ENCODE results near the gene ZNF292. TPM values are rescaled to one million over a fixed set of nuclear protein-coding genes. Genes with fewer than 3 reads are reported as not detected.

ZNF292 gene
- total and polyA plus RNA-seq, 10 of the 15 experiments (the other 5 are each of a cell fraction or from before 2014, with no cell fraction given): 11.1 to 57.6 (median 30.6) TPM

- TF ChIP-seq SKIL (IDR thresholded peaks at IDR 0.05; ENCODE audit: low read depth, poor library complexity, severe bottlenecking): peak; percentile 77
- TF ChIP-seq NBN (IDR thresholded peaks at IDR 0.05): peak; percentile 95; the same call in 1 of the 2 replicates
- no peak; the same call in 1 of the 2 replicates for TF ChIP-seq CBFB (IDR thresholded peaks at IDR 0.05; ENCODE audit: low read depth)
- TF ChIP-seq BACH1 (IDR thresholded peaks at IDR 0.05; ENCODE audit: borderline replicate concordance): peak; percentile 31; the same call in 1 of the 2 replicates
- no peak for TF ChIP-seq ZNF384 (IDR thresholded peaks at IDR 0.05; ENCODE audit: borderline replicate concordance, low read depth, low read length)
- no peak for TF ChIP-seq ZNF592 (IDR thresholded peaks at IDR 0.05)
- TF ChIP-seq BCL11A (IDR thresholded peaks at IDR 0.05; ENCODE audit: low read depth, low read length): no peak
- TF ChIP-seq CHD4 (IDR thresholded peaks at IDR 0.05): no peak
- no peak for TF ChIP-seq SUZ12 (IDR thresholded peaks at IDR 0.05; ENCODE audit: unreplicated experiment)
- TF ChIP-seq ZZZ3 (IDR thresholded peaks at IDR 0.05; ENCODE audit: control insufficient read depth, insufficient read length, low read depth): no peak
- TF ChIP-seq IRF4 (IDR thresholded peaks at IDR 0.05; ENCODE audit: low read depth, low read length): peak; percentile 36; the same call in 1 of the 2 replicates
- no peak for TF ChIP-seq REST (IDR thresholded peaks at IDR 0.05; ENCODE audit: low read depth, low read length)
- peak; percentile 15 to 93; a peak in 2 of 3 replicates for TF ChIP-seq EGR1 (IDR thresholded peaks at IDR 0.05; ENCODE audit: borderline replicate concordance in 1 of 2, low read depth in 2 of 2, low read length in 2 of 2)
- TF ChIP-seq SMC3 (IDR thresholded peaks at IDR 0.05; ENCODE audit: borderline replicate concordance, low read length): no peak
- TF ChIP-seq RB1 (IDR thresholded peaks at IDR 0.05; ENCODE audit: borderline replicate concordance): 0 out of 2 replicates have a peak, but pooled peaks have one; percentile 34
- no peak; the same call in 1 of the 2 replicates for TF ChIP-seq MEF2A (IDR thresholded peaks at IDR 0.05; ENCODE audit: insufficient read depth, low read depth, low read length)
- peak; percentile 91 for TF ChIP-seq MEF2B (IDR thresholded peaks at IDR 0.05; ENCODE audit: partially characterized antibody, poor library complexity, severe bottlenecking)
These were observed at the start of gene ZNF292 (continued) for GRCh38 chr6:87154993-87155841.
